Lower lobe of right lung (tissue), 2 donors: ENCODE data around the gene SRGAP1. TPM values are rescaled to one million over a fixed set of nuclear protein-coding genes. Genes with fewer than 3 reads are reported as not detected.

Experiments used
- ATAC-seq, 2 donors: fragments of 200-7000 bp; cut with Tn5 transposase; one replicate each; pipeline ENCODE4 v1.9.1; 2020 to 2022; ENCODE audit warnings: mild to moderate bottlenecking in 2 of 2, moderate library complexity in 2 of 2
- DNase-seq: peaks from one replicate; pipeline ENCODE4 v3.0.0-alpha.2; 2020
- H3K27ac ChIP-seq: fragments of 200-600 bp; one replicate; pipeline ENCODE4 v1.8.0; 2022
- H3K27me3 ChIP-seq: fragments of 200-600 bp; one replicate; pipeline ENCODE4 v1.8.0; 2022; ENCODE audit warnings: low read depth
- H3K36me3 ChIP-seq: fragments of 200-600 bp; one replicate; pipeline ENCODE4 v1.8.0; 2022; ENCODE audit warnings: mild to moderate bottlenecking
- H3K4me1 ChIP-seq: fragments of 200-600 bp; one replicate; pipeline ENCODE4 v1.8.0; 2022
- H3K4me3 ChIP-seq: fragments of 200-600 bp; one replicate; pipeline ENCODE4 v1.8.0; 2022; ENCODE audit warnings: mild to moderate bottlenecking
- H3K9me3 ChIP-seq: fragments of 200-600 bp; one replicate; pipeline ENCODE4 v1.8.0; 2022
- CTCF ChIP-seq: fragments of 200-600 bp; IDR thresholded peaks from one replicate; pipeline ENCODE4 v1.8.0; 2022; ENCODE audit warnings: antibody characterized with exemption, mild to moderate bottlenecking
- intact Hi-C: fragments of 100-400 bp; cut with DNase I; formaldehyde crosslinking; loops from one replicate; pipeline ENCODE4 v1.11.0; 2022
- total RNA-seq: library from RNA; stranded (reverse); fragmentation: NEBNext Ultra II Directional; extraction: Animal tissue kit (Norgen Biotek cat#: 25700); gene quantifications from one replicate; pipeline ENCODE4 v1.2.1, GENCODE V29; 2021
- donor health status: DM: no; HTN: yes; CAD: no; lungs with severe emphysema.

Gene SRGAP1
- total RNA-seq, 1 donor from 2014 or later = 6.7 TPM

- TF ChIP-seq CTCF = no peak
- Histone ChIP-seq H3K4me3 (no peak overlapping the region), H3K4me1 (no peaks in the 10 kb centered on the region), H3K27me3 (no peaks in the 10 kb centered on the region), H3K36me3 (no peaks in the 10 kb centered on the region), H3K9me3 (no peaks in the 10 kb centered on the region), H3K27ac (no peak overlapping the region)
- intact Hi-C loops = no loop called here
- no peak for ATAC-seq
- DNase-seq = no peak
Measured at GRCh38 chr12:63867053-63867452, 22.6 kb downstream of the SRGAP1 start.

- H3K9me3 ChIP-seq = no peaks in the 10 kb centered on the region
- H3K36me3 ChIP-seq = no peaks in the 10 kb centered on the region
- TF ChIP-seq CTCF = no peak
- H3K4me1 ChIP-seq = no peaks in the 10 kb centered on the region
- no peak for ATAC-seq
- intact Hi-C loops = no loop called here
- no peaks in the 10 kb centered on the region for H3K27me3 ChIP-seq
- H3K4me3 ChIP-seq = no peak overlapping the region
- DNase-seq = no peak
- no peak overlapping the region for H3K27ac ChIP-seq
Measured at GRCh38 chr12:63869656-63870055, 25.2 kb downstream of the SRGAP1 start.

GRCh38 chr12:63870838-63871237, 26.3 kb downstream of the SRGAP1 start:
- Histone ChIP-seq H3K9me3 (no peaks in the 10 kb centered on the region), H3K27me3 (no peaks in the 10 kb centered on the region), H3K4me3 (no peak overlapping the region), H3K27ac (no peak overlapping the region), H3K4me1 (no peaks in the 10 kb centered on the region), H3K36me3 (no peaks in the 10 kb centered on the region)
- ATAC-seq (no peak), DNase-seq (no peak)
- no peak for TF ChIP-seq CTCF
- intact Hi-C loops = no loop called here

GRCh38 chr12:63874897-63875480, 30.5 kb downstream of the SRGAP1 start:
- no peak for TF ChIP-seq CTCF
- Histone ChIP-seq H3K9me3 (no peaks in the 10 kb centered on the region), H3K4me1 (no peaks in the 10 kb centered on the region), H3K36me3 (no peaks in the 10 kb centered on the region), H3K27me3 (no peaks in the 10 kb centered on the region), H3K27ac (no peak overlapping the region), H3K4me3 (no peak overlapping the region)
- no peak for DNase-seq
- intact Hi-C loops = no loop called here
- ATAC-seq = no peak

GRCh38 chr12:63875703-63876102, 31.2 kb downstream of the SRGAP1 start:
- H3K27me3 ChIP-seq = no peaks in the 10 kb centered on the region
- no peak for TF ChIP-seq CTCF
- H3K4me1 ChIP-seq = no peaks in the 10 kb centered on the region
- no peaks in the 10 kb centered on the region for H3K36me3 ChIP-seq
- no peak for ATAC-seq
- no peak for DNase-seq
- no peak overlapping the region for H3K27ac ChIP-seq
- no peak overlapping the region for H3K4me3 ChIP-seq
- H3K9me3 ChIP-seq = no peaks in the 10 kb centered on the region
- intact Hi-C loops = no loop called here

- TF ChIP-seq CTCF = no peak
- H3K9me3 ChIP-seq = no peaks in the 10 kb centered on the region
- no peaks in the 10 kb centered on the region for H3K27me3 ChIP-seq
- DNase-seq (no peak), ATAC-seq (no peak)
- intact Hi-C loops = no loop called here
- H3K36me3 ChIP-seq = no peaks in the 10 kb centered on the region
- H3K4me1 ChIP-seq = no peaks in the 10 kb centered on the region
- H3K27ac ChIP-seq = no peak overlapping the region
- H3K4me3 ChIP-seq = no peak overlapping the region
Measured at GRCh38 chr12:63876980-63877379, 32.5 kb downstream of the SRGAP1 start.
